ENCODE results near the gene FLNC.

The FLNC gene

DNA sequence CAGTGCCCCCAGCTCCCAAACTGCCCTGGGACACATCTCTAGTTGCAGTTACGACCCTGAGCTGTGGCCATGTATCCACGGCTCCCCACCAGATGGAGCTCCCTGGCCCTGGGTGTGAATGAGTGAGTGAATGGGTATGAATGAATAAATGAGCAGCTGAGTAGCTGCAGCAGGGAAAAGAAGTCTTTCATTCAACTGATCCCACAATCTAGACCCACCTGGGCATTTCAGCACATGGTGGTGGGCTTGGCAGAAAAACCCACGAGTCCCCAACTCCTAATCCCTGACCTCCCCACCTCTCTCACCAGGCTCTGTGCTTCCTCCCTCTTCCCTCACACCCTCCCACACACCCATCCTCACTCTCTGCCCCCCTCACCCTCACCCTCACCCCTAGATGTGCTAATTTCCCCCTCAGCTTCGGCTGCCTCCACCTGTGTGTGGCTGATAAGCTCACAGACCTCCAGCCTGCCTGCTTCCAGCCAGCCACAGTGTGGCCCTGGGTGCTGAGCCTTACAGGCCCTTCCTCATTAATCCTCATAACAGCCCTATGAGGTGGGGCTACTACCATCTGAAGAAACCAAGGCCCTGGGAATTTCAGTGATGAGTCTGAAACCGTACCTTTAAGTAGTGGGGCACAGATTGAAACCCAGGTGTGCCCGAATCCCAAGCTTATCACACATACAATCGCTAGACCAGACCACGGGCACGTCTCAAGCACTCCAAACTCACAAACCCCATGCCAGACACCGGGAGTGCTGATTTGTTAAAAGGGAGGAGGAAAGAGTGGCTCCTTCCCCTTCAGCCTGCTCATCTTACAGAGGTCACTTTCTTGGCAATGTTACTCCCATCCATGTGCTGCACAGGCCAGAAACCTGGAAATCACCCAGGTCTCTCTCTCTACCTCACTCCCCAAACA lies 30.2 kb downstream of the FLNC start:
- H3K9me3 Mint-ChIP-seq: no peaks in the 10 kb centered on the region
- H3K27me3 Mint-ChIP-seq: no peaks in the 10 kb centered on the region
- peaks cover 26% of the 10 kb centered on the region for H3K4me1 Mint-ChIP-seq
- no peak overlapping the region for H3K27ac Mint-ChIP-seq
- H3K36me3 Mint-ChIP-seq: peaks cover 1% of the 10 kb centered on the region
- H3K4me3 Mint-ChIP-seq: no peak overlapping the region

DNA sequence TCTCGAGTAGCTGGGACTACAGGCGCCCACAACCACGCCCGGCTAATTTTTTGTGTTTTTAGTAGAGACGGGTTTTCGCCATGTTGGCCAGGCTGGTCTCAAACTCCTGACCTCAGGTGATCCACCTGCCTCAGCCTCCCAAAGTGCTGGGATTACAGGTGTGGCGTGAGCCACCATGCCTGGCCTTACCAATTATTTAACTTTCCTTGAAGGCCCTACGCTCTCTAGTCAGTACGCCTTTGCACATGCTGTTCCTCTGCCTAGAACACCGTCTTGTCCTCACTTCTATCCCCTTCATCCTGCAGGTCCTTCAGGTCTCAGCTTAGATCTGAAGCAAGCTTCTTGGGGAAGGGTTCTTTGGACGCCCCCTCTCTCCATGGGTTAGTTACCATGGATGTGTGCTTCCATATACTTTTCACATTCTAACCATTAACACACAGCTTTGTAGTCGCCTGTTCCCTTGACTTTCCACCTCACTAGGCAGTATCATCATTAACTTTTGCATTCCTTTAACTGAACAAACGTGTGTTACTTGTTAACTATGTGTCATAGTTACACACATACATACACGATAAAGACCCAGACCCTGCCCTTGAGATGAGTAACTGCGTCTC lies 31.9 kb downstream of the FLNC start:
- no peaks in the 10 kb centered on the region for H3K27me3 Mint-ChIP-seq
- peaks cover 30% of the 10 kb centered on the region for H3K4me1 Mint-ChIP-seq
- no peaks in the 10 kb centered on the region for H3K9me3 Mint-ChIP-seq
- H3K36me3 Mint-ChIP-seq: peaks cover 6% of the 10 kb centered on the region
- H3K4me3 Mint-ChIP-seq: peak overlapping the region; percentile 97
- peak overlapping the region; percentile 95 for H3K27ac Mint-ChIP-seq

DNA sequence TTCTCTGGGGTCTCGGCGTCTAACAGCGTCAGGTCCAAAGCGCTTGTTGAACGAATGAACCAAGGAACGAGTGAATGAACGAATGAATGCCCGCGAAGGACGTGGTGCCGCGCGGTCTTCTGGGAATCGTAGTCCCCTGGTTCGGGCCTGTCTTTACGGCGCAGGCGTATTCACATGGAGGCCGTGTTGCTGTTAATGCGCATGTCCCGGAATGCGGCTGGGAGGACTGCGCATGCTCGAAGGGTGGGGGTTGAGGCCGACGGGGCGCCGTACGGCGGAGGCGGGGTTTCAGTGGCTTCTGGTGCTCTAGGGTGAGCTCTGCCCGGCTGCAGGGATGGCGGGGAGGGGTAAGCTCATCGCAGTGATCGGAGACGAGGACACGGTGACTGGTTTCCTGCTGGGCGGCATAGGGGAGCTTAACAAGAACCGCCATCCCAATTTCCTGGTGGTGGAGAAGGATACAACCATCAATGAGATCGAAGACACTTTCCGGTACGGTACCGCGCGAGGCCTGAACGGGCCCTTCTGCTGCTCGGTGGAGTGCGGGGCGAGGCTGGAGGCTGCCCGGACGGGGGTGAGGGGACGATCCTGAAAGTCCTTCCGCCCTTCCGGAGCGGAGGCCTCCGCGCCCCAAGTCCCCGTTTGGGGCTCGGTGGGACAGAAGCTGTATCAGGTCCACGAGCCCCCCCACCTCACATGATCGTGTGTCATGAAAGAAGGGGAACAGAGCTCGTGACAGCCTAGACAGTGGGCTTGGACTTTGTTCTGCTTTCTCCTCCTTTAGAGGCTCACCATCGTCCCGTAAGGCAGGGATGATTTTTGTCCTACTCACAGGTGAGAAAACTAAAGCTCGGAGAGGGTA lies 32.6 kb downstream of the FLNC start, which contains the start of gene ATP6V1F:
TSS of gene ATP6V1F (plus strand) at position 286 of the 862 bp plus-strand sequence. CDS start at position 335, 49 bp downstream.
- peak within 1 kb of the TSS; percentile 95 for H3K27ac Mint-ChIP-seq
- H3K9me3 Mint-ChIP-seq: no peaks in the 10 kb centered on the region
- peak within 1 kb of the TSS; percentile 97 for H3K4me3 Mint-ChIP-seq
- H3K27me3 Mint-ChIP-seq: no peaks in the 10 kb centered on the region
- H3K36me3 Mint-ChIP-seq: peaks cover 6% of the 10 kb centered on the region
- peaks cover 32% of the 10 kb centered on the region for H3K4me1 Mint-ChIP-seq

DNA sequence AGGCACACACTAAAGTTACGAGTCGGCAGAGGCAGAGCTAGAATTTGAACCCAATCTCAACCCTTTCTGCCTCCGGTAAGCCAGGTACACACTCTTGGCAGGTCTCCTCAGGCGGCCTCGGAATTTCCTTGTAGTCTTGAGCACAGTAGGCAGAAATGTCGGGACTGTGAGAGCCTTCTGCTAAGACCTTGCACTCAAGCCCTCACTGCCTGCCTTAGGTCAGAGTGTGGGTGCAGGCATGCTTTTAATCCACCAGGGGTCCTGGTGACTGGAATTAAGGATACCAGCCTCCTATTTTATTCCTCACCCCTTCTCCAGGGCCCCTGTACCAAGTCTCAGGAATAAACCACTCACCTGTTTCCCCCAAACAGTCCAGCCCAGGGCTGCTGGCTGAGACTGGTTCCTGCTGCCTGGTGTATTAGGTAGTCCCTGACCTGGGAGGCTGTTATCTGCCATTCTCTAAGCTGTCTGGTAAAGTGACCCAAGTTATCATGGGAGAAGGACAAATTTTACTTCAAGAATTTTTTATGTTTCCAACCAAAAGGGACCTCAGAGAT lies 33.3 kb downstream of the FLNC start:
- Mint-ChIP-seq H3K27ac (peak overlapping the region; percentile 95), H3K4me1 (peaks cover 34% of the 10 kb centered on the region), H3K4me3 (peak overlapping the region; percentile 97), H3K27me3 (no peaks in the 10 kb centered on the region), H3K36me3 (peaks cover 6% of the 10 kb centered on the region), H3K9me3 (no peaks in the 10 kb centered on the region)

DNA sequence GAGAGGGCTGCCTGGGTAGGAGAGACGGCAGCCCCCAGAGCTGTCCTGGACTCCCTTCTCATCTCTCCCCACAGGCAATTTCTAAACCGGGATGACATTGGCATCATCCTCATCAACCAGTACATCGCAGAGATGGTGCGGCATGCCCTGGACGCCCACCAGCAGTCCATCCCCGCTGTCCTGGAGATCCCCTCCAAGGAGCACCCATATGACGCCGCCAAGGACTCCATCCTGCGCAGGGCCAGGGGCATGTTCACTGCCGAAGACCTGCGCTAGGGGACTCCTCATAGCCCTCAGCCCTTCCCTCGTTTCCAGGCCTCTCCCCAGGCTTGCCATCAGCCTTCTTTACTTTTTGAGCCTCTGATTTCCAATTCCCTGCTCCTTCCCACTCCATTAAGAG lies 35.1 kb downstream of the FLNC start:
- no peak overlapping the region for H3K4me3 Mint-ChIP-seq
- no peaks in the 10 kb centered on the region for H3K27me3 Mint-ChIP-seq
- H3K9me3 Mint-ChIP-seq: no peaks in the 10 kb centered on the region
- peaks cover 6% of the 10 kb centered on the region for H3K36me3 Mint-ChIP-seq
- H3K4me1 Mint-ChIP-seq: peaks cover 41% of the 10 kb centered on the region
- H3K27ac Mint-ChIP-seq: no peak overlapping the region

DNA sequence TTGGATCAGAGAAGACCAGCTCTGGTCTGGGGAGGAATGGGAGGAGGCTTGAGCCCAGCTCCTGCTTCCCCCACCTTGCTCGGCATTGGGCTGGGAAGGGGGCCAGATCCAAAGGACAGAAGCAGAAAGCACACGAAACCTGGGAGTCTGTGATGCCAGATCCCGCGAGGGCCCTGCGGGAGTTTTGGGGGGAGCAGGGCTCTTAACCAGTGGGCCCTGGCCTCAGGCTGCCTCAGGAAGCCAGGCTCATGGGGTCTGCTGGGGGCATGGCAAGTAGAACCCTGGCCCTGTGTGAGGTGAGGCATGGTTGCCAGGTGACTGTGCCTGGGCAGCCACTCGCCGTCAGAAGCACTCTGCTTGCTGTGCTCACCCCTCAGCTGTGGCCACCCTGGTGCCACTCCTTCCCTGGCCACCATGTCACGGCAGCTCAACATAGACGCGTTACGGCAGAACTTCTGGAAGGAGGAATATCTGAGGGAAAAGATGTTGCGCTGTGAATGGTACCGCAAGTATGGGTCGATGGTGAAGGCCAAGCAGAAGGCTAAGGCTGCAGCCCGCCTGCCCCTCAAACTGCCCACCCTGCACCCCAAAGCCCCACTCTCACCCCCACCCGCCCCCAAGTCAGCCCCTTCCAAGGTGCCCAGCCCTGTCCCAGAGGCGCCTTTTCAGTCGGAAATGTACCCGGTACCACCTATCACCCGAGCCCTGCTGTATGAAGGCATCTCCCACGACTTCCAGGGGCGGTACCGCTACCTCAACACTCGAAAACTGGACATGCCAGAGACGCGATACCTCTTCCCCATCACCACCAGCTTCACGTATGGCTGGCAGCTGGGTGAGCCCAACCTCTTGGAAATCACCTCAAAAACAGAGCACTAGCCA lies 36.0 kb downstream of the FLNC start:
- H3K9me3 Mint-ChIP-seq: no peaks in the 10 kb centered on the region
- H3K4me3 Mint-ChIP-seq: no peak overlapping the region
- H3K27me3 Mint-ChIP-seq: no peaks in the 10 kb centered on the region
- H3K4me1 Mint-ChIP-seq: peaks cover 43% of the 10 kb centered on the region
- no peak overlapping the region for H3K27ac Mint-ChIP-seq
- H3K36me3 Mint-ChIP-seq: peaks cover 6% of the 10 kb centered on the region

DNA sequence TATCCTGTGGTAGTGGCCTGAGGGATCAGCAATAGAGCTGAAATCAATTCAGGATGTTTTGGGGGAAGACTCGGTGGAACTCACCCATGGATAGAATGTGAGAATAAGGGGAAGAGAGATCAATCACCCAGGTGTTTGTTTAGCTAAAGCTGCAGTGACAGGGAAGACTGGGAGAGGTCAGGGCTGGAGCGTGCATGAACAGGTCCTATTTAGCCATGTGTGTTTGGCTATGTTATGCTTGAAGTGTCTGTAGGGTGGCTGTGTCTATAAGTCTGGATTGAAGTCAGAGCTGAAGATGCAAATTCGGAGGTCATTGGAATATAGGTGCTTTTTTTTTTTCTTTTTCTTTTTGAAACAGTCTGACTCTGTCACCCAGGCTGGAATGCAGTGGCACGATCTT lies 37.0 kb downstream of the FLNC start:
- Mint-ChIP-seq H3K27ac (no peak overlapping the region), H3K36me3 (peaks cover 6% of the 10 kb centered on the region), H3K4me3 (no peak overlapping the region), H3K27me3 (no peaks in the 10 kb centered on the region), H3K4me1 (peaks cover 40% of the 10 kb centered on the region), H3K9me3 (no peaks in the 10 kb centered on the region)

DNA sequence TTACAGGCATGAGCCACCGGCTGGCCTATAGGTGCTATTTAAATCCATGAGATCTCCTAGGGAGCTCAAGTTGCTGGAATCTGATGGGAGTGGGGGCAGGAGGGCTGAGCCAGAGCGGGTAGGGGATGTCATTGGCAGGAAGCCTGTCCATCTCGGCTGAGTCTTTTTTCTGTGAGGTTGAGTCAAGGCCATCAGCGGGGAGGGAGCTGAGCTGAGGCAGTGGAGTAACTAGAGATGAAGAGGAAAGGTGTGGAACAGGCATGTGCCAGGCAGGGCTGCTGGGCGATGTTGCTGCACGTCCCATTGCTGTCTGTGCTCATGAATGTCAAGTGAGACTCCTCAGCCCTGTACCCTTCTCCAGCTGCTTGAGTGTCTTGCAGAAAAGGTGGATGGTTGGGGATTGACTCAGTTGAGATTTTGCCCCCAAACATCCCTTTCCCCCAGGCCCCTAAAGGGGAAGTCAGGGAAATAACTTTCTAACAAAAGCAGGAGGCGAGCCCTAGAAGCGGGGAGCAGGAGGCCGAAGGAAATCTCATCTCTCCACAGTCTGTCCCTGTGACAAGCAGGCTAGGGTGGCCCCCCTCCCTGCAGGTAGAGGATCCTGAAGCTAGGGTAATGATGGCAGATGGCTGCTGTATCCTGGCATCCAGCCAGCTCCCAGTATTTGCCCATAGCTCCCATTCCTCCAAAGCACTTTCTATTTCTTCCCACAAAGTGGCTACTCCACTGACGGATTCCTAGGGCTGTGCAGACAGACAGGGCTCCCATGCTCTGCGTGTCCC lies 37.8 kb downstream of the FLNC start:
- Mint-ChIP-seq H3K4me3 (peak overlapping the region; percentile 51), H3K27ac (peak overlapping the region; percentile 62), H3K9me3 (no peaks in the 10 kb centered on the region), H3K4me1 (peaks cover 34% of the 10 kb centered on the region), H3K36me3 (peaks cover 4% of the 10 kb centered on the region), H3K27me3 (no peaks in the 10 kb centered on the region)

DNA sequence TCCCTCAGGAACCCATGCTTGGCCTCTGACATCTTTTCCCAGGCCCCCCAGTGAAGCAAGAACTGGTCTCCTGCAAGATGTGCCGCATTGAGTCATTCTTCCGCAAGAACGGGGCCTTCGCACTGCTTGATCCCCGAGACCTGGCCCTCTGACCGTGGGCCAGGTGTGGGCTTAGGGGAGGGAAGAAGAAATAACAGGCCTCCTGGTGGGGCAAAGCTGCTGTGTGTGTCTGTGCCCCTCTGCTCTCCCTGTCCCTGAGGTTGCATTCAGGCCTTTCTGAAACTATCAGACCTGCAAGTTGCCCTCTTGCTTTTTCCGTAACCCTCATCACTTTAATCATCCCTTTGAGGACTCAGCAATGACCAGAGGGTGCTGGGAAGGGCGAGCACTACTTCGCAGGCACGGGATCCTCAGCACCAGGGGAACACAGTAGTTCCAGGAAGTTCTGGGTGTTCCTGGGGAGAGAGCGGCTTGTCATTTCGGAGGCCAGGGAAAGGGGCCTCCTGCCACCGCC lies 38.5 kb downstream of the FLNC start:
- peaks cover 4% of the 10 kb centered on the region for H3K36me3 Mint-ChIP-seq
- H3K27ac Mint-ChIP-seq: peak overlapping the region; percentile 62
- H3K9me3 Mint-ChIP-seq: no peaks in the 10 kb centered on the region
- peaks cover 32% of the 10 kb centered on the region for H3K4me1 Mint-ChIP-seq
- H3K27me3 Mint-ChIP-seq: no peaks in the 10 kb centered on the region
- peak overlapping the region; percentile 70 for H3K4me3 Mint-ChIP-seq

DNA sequence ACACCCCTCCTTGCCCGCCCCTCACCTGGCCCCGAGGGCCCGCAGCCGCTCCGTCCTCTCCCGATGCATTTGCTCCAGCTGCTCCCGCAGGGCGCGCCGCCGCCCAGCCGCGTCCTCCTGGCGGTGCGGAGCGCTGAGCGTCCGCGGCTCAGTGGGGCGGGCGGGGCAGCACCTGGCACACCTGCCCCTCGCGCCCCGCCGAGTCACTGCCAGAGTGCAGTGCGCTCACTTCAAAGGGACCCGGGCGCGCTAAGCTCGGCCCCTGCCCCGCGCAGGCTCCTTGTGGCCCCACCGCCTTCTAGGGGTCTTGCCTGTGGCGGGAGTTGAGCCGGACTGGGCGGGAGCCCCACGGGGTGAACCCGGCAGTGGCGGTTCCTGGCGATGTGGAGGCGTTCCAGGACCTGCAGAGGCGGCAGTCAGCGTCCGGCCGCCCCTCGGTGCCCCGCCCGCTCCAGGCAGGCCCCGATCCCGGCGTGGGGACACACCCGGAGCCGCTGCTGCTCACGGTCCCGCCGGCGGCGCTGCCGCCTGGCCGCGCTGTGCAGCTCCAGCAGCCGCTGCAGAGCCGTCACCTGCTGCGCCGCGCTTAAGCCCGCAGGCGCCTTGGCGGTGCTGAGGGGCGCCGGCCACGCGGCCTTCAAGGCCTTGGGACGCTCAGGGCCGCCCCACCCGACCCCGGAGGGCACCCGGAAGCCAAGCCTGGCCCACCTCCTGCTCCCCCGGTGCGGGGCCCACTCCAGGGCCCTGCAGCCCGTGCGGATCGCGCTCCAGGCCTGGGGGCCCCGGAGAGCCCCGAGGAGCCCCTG lies 39.1 kb downstream of the FLNC start:
- Mint-ChIP-seq H3K4me1 (peaks cover 28% of the 10 kb centered on the region), H3K27ac (no peak overlapping the region), H3K4me3 (peak overlapping the region; percentile 23), H3K27me3 (no peaks in the 10 kb centered on the region), H3K36me3 (peaks cover 4% of the 10 kb centered on the region), H3K9me3 (no peaks in the 10 kb centered on the region)

DNA sequence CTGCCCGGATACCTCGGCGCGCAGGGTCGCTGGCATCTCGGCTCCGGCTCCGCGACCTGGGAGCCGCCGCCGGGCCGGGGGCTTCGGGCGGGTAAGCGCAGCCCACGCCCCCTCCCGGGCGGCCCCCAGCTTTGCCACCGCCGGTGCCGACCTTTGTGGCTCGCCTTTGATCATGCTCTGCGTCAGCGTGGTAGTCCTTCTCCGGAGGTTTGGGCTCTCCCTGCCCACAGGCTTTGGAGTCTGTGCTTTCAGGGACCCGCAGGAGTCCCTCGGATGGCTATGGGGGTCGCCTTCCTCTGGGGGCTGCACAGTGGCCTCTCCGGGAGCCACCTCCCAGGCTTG lies 39.7 kb downstream of the FLNC start:
- Mint-ChIP-seq H3K36me3 (peaks cover 4% of the 10 kb centered on the region), H3K4me3 (peak overlapping the region; percentile 84), H3K9me3 (no peaks in the 10 kb centered on the region), H3K27me3 (no peaks in the 10 kb centered on the region), H3K4me1 (peaks cover 22% of the 10 kb centered on the region), H3K27ac (no peak overlapping the region)

DNA sequence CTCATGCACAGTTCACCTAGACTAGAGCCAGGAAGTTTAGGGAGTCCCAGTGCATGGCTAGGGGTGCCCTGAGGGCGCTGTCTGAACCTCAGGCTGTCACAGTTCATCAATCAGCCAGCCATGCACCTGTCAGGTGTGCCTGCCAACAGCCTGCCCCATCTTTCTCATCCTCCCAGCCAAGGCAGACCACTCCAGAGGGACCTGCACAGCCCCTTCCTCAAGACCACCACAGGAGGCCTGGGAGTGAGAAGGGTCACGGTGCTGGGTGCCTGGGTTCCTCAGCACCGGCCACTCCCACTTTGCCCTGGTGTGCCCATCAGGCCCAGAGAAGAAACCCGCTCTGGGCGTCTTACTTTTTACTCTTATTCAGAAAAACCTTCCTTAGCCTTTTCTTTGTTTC lies 40.8 kb downstream of the FLNC start:
- H3K9me3 Mint-ChIP-seq: no peaks in the 10 kb centered on the region
- H3K4me3 Mint-ChIP-seq: peak overlapping the region; percentile 11
- H3K27ac Mint-ChIP-seq: no peak overlapping the region
- H3K27me3 Mint-ChIP-seq: no peaks in the 10 kb centered on the region
- H3K4me1 Mint-ChIP-seq: peaks cover 13% of the 10 kb centered on the region
- no peaks in the 10 kb centered on the region for H3K36me3 Mint-ChIP-seq

DNA sequence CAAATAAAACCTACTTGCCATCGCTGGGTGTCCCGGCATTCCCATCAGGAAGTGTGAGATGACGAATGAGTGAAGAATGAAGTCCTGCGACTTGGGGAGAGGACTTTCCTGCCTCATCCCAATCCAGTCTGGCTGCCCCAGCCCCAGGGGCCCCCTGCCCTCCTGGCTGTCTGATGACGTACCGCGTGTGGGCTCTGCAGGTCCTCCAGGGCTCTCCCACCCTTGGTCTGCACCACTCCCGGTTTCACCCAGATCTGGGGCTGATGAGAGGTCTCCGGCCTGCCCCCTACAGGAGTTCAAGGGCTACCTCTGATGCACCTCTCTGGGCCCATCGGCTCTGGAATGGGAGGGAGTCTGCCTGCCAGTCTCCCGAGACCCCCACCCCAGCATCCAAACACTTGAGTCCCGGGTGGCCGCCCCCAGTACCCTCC lies 42.2 kb downstream of the FLNC start:
- peaks cover 13% of the 10 kb centered on the region for H3K4me1 Mint-ChIP-seq
- H3K27me3 Mint-ChIP-seq: no peaks in the 10 kb centered on the region
- no peaks in the 10 kb centered on the region for H3K9me3 Mint-ChIP-seq
- no peak overlapping the region for H3K27ac Mint-ChIP-seq
- no peaks in the 10 kb centered on the region for H3K36me3 Mint-ChIP-seq
- H3K4me3 Mint-ChIP-seq: no peak overlapping the region
